ENCODE data around the gene PHF20.
"Not testable (repeated sequence)": the region's sequence is repeated elsewhere in the genome, so short reads cannot be mapped to it uniquely, and the experiment has no call there.

PHF20 gene

DNA sequence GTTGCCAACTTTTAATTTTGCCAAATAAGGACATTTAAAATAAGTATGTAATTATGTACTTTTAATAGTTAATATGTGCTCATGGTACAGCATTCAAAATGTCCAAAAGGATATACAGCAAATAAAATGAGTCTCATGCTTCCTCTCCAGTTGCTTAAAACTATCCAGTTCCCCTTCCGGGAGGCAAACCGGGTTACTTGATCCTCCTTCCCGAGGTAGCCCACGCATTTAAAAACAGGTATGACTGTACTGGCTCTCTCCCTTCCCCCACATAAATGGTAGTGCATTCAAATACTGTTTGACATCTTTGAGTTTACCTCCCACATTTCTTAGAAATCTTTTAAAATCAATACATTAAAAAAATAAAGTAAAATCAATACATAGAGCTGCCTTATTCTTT, 66.4 kb downstream of the PHF20 start:
- H3K27ac ChIP-seq, result no peak overlapping the region
- TF ChIP-seq, protein P1, sequence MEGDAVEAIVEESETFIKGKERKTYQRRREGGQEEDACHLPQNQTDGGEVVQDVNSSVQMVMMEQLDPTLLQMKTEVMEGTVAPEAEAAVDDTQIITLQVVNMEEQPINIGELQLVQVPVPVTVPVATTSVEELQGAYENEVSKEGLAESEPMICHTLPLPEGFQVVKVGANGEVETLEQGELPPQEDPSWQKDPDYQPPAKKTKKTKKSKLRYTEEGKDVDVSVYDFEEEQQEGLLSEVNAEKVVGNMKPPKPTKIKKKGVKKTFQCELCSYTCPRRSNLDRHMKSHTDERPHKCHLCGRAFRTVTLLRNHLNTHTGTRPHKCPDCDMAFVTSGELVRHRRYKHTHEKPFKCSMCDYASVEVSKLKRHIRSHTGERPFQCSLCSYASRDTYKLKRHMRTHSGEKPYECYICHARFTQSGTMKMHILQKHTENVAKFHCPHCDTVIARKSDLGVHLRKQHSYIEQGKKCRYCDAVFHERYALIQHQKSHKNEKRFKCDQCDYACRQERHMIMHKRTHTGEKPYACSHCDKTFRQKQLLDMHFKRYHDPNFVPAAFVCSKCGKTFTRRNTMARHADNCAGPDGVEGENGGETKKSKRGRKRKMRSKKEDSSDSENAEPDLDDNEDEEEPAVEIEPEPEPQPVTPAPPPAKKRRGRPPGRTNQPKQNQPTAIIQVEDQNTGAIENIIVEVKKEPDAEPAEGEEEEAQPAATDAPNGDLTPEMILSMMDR (conservative IDR thresholded peaks at IDR 0.05), result no peak

DNA sequence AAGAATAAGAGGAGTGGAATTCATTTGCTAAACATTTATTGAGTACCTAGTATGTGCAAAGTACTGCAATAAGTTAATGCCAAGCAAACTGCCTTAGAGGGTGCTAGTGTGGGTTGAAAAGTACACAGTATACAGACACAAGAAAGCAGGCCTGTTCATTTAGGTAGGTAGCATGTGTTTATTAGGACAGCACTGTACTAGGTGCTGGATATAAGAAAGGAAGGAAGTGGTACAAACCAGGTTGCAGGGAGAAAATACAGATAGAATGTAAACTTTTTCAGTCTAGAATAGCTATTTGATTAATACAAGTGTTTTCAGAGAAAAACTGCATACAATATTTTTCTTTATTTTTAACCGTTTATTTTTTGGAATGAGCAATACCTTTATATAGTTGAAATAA, 68.1 kb downstream of the PHF20 start:
- TF ChIP-seq, protein P1 (conservative IDR thresholded peaks at IDR 0.05), result no peak
- H3K27ac ChIP-seq, result no peak overlapping the region

DNA sequence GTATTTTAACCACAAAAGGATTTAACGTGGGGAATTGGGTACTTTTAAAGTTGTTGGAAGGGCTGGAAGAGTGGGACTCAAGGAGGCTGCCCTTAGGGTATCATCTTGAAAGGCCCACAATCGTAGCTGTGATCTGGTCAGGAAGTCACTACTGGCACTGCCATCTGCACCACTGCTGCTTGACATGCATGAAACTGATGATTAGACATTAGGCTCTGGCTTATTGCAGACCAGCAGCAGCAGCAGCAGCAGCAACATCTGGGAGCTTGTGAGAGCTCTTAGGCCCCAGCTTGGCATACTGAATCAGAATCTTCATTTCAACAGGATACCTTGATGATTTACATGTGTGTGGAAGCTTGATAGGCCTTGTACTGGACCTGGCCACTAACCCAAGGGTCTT, 68.6 kb downstream of the PHF20 start:
- TF ChIP-seq, protein P1 (conservative IDR thresholded peaks at IDR 0.05), result no peak
- H3K27ac ChIP-seq, result no peak overlapping the region

DNA sequence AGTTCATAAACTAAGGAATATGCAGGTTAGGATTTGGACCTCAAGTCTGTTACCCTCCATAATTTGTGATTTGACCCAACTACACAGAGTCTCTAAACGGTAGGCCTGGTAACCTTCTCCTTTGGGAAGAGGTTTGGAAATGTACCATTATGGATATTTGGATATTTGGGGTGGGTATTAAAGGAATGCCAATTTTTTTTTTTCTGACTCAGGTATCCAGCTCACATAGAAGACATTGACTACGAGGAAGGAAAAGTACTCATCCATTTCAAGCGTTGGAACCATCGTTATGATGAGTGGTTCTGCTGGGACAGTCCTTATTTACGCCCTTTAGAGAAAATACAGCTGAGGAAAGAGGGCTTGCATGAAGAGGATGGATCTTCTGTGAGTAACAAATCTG, 70.5 kb downstream of the PHF20 start:
- TF ChIP-seq, protein P1 (conservative IDR thresholded peaks at IDR 0.05), result no peak

DNA sequence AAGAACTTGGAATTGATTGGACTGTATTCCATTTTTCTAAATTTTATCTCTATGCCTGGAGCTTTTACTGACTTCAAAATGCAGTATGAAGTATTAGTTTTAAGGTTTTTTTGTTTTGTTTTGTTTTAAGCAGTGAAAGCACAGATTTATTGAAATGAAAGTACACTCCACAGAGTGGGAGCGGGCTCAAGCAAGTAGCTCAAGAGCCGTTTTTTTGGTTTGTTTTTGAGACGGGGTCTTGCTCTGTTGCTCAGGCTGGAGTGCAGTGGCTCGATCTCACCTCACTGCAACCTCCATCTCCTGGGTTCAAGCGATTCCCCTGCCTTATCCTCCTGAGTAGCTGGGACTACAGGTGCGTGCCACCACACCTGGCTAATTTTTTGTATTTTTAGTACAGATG, 72.1 kb downstream of the PHF20 start:
- not testable (repeated sequence) for H3K27ac ChIP-seq

More for the DNA sequence above, 70.5 kb downstream of the PHF20 start:
- no peak overlapping the region for H3K27ac ChIP-seq

DNA sequence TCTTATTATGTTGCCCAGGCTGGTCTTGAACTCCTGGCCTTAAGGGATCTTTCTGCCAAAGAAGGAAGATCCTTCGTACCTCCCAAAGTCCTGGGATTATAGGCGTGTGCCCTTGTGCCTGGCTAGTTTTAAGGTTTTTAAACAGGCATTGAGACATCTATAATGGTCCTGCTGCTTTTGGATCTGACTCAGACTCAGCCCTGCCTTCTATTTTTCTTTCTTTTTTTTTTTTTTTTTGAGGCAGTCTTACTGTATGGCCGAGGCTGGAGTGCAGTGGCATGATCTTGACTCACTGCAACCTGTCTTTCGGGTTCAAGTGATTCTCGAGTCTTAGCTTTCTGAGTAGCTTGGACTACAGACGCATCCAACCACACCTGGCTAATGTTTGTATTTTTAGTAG, 73.7 kb downstream of the PHF20 start:
- H3K27ac ChIP-seq, result no peak overlapping the region
- TF ChIP-seq, protein P1 (conservative IDR thresholded peaks at IDR 0.05), result no peak

DNA sequence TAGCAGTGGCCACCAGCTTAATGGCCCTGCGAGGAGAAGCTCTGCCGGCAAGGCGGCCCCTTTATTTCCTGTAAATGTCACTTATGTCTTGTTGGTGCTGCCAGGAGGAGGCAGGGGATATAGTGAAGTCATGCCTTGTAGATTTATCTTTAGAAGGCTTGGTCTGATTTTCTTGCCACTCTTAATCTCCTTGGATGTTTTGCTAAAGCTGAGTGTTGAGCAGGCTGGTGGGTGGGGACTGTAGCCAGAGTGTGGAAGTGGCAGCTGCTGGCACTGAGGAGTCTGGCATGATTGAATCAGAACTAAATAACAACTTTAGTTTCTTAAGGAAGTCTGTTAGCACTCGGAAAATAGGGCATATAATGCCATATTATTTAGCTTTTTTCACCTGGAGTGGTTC, 77.9 kb downstream of the PHF20 start:
- no peak overlapping the region; the same call in 1 of the 2 replicates for H3K27ac ChIP-seq
- TF ChIP-seq, protein P1 (conservative IDR thresholded peaks at IDR 0.05), result no peak

DNA sequence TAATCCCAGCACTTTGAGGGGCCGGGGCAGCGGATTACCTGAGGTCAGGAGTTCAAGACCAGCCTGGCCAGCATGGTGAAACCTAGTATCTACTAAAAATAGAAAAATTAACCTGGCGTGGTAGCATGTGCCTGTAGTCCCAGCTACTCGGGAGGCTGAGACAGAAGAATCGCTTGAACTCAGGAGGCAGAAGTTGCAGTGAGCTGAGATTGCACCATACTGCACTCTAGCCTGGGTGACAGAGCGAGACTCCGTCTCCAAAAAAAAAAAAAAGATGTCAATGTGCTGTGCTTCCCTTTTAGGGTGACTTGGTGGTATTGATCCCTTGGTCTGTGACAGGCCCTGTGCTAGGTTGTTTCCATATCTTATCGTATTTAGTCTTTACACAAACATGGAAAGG, 79.8 kb downstream of the PHF20 start:
- not testable (repeated sequence) for H3K27ac ChIP-seq

DNA sequence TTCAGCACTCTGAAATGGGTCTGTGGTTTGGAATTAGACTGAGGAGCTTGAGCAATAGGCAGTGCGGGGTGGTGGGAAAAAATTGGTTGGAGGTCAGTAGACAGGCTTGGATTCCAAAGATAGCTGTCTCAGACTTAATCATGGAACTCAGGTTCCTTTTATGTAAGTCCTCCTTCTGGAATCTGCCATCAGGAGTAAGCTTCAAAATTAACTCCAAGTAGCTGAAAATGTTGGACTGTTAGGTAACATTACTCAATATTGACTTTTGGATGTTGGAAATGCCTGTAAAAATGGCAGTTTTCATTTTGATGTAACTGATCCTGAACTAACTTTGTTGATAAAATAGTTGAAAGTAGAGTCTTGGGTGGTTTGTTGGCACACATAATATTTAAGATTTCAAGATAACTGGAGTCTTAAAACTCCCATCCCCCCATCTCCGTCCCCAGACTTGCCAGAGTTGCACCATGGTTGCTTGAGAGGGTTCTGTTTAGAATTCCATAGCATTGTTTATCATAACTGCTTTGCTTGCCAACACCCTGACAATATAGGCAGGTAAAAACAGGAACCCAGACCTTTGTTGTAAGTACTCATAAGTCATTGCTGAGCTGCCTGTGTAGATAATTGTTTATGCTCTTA, 83.0 kb downstream of the PHF20 start:
- H3K27ac ChIP-seq, result no peak overlapping the region

DNA sequence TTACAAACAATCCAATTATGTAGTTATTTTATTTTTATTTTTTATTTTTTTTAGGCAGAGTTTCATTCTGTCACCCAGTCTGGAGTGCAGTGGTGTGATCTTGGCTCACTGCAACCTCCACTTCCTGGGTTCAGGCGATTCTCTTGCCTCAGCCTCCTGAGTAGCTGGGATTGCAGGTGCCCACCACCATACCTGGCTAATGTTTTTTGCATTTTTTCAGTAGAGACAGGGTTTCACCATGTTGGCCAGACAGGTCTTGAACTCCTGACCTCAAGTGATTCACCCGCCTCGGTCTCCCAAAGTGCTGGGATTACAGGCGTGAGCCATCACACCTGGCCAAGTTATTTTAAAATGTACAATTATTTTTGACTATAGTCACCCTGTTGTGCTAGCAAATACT, 83.8 kb downstream of the PHF20 start:
- H3K27ac ChIP-seq, result not testable (repeated sequence)

More for the DNA sequence above, 83.0 kb downstream of the PHF20 start:
- TF ChIP-seq, protein P1 (conservative IDR thresholded peaks at IDR 0.05), result no peak
